Measurements from ENCODE around the gene PXMP2. TPM values are rescaled to one million over a fixed set of nuclear protein-coding genes. Genes with fewer than 3 reads are reported as not detected.

PXMP2 gene
- total RNA-seq, 1 experiment from 2014 or later, result 42.7 TPM

DNA sequence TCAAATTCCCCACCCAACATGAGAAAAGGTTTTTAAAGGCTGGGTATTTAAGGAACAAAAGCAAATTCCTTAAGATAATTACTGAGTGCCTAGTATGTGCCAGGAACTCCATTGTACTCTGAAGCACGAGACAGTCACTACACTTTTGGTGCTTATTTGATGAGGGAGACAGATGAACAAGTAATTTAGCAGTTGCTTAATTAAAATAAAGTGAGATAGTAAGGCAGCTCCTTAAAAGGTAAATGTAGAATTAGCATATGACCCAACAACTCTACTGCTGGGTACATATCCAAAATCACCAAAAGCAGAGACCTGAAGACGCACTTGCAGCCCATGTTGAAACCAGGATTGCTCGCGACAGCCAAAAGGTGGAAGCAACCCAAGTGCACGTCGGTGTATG, 21.6 kb upstream of the PXMP2 start:
- Histone ChIP-seq H3K36me3 (ENCODE audit: low read depth, low read length) (peaks cover 64% of the 10 kb centered on the region), H3K27ac (ENCODE audit: low read length) (no peak overlapping the region), H3K9me2 (replicated peaks; ENCODE audit: low read length) (no peaks in the 10 kb centered on the region), H3K4me3 (ENCODE audit: low read length) (no peak overlapping the region), H4K20me1 (ENCODE audit: low read length) (no peaks in the 10 kb centered on the region), H3K4me1 (ENCODE audit: insufficient read depth, low read length) (no peaks in the 10 kb centered on the region), H3K9me3 (ENCODE audit: low read length) (no peaks in the 10 kb centered on the region), H3K79me2 (ENCODE audit: low read length) (no peaks in the 10 kb centered on the region), H2AFZ (ENCODE audit: low read length) (no peak overlapping the region), H3K9ac (ENCODE audit: low read length) (no peak overlapping the region), H3K27me3 (ENCODE audit: low read length) (no peaks in the 10 kb centered on the region), H3F3A (ENCODE audit: low read length, unreplicated experiment) (no peaks in the 10 kb centered on the region), H3K4me2 (ENCODE audit: low read length) (no peak overlapping the region)
- BruUV-seq (replicated peaks), result no TSS peak
- CTCF ChIA-PET, result no interaction called here
- DNase-seq (no peak), ATAC-seq (no peak)
- intact Hi-C loops (cut with micrococcal nuclease), result no loop called here
- POLR2A ChIA-PET (ENCODE audit: unreplicated experiment), result no interaction called here
- TF ChIP-seq EZH2phosphoT487 (IDR thresholded peaks at IDR 0.05; ENCODE audit: borderline replicate concordance, low read length) (no peak), EZH2 (IDR thresholded peaks at IDR 0.05; ENCODE audit: low read length, unreplicated experiment) (no peak)
- TF ChIP-seq, protein P1, sequence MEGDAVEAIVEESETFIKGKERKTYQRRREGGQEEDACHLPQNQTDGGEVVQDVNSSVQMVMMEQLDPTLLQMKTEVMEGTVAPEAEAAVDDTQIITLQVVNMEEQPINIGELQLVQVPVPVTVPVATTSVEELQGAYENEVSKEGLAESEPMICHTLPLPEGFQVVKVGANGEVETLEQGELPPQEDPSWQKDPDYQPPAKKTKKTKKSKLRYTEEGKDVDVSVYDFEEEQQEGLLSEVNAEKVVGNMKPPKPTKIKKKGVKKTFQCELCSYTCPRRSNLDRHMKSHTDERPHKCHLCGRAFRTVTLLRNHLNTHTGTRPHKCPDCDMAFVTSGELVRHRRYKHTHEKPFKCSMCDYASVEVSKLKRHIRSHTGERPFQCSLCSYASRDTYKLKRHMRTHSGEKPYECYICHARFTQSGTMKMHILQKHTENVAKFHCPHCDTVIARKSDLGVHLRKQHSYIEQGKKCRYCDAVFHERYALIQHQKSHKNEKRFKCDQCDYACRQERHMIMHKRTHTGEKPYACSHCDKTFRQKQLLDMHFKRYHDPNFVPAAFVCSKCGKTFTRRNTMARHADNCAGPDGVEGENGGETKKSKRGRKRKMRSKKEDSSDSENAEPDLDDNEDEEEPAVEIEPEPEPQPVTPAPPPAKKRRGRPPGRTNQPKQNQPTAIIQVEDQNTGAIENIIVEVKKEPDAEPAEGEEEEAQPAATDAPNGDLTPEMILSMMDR (conservative IDR thresholded peaks at IDR 0.05; ENCODE audit: low read depth, low read length), result no peak

GRCh38 chr12:132668191-132669088, 18.9 kb upstream of the PXMP2 start:
- BruUV-seq (replicated peaks), result no TSS peak
- Histone ChIP-seq H3K9me2 (replicated peaks; ENCODE audit: low read length) (no peaks in the 10 kb centered on the region), H3K9ac (ENCODE audit: low read length) (no peak overlapping the region), H3K27me3 (ENCODE audit: low read length) (no peaks in the 10 kb centered on the region), H3K79me2 (ENCODE audit: low read length) (no peaks in the 10 kb centered on the region), H3K36me3 (ENCODE audit: low read depth, low read length) (peaks cover 55% of the 10 kb centered on the region), H3K4me3 (ENCODE audit: low read length) (no peak overlapping the region), H3K4me2 (ENCODE audit: low read length) (no peak overlapping the region), H3K4me1 (ENCODE audit: insufficient read depth, low read length) (no peaks in the 10 kb centered on the region), H4K20me1 (ENCODE audit: low read length) (no peaks in the 10 kb centered on the region), H3K27ac (ENCODE audit: low read length) (no peak overlapping the region), H3K9me3 (ENCODE audit: low read length) (no peaks in the 10 kb centered on the region), H3F3A (ENCODE audit: low read length, unreplicated experiment) (no peaks in the 10 kb centered on the region), H2AFZ (ENCODE audit: low read length) (no peak overlapping the region)
- ATAC-seq, result no peak
- intact Hi-C loops (cut with micrococcal nuclease), result no loop called here
- POLR2A ChIA-PET (ENCODE audit: unreplicated experiment), result no interaction called here
- TF ChIP-seq EZH2 (IDR thresholded peaks at IDR 0.05; ENCODE audit: low read length, unreplicated experiment), result no peak
- no peak for TF ChIP-seq EZH2phosphoT487 (IDR thresholded peaks at IDR 0.05; ENCODE audit: borderline replicate concordance, low read length)
- TF ChIP-seq, protein P1 (conservative IDR thresholded peaks at IDR 0.05; ENCODE audit: low read depth, low read length), result no peak
- CTCF ChIA-PET, result no interaction called here
- DNase-seq, result no peak
